Measurements from ENCODE around the gene STK24.

Gene STK24

GRCh38 chr13:98482476-98483444, 94.1 kb downstream of the STK24 start:
- H3K27ac ChIP-seq = peak overlapping the region; percentile 97
- in situ Hi-C loops (cut with HindIII; ENCODE audit: low pct_ligation_motif_present, low sequenced_read_pairs) = no loop called here
- no peaks in the 10 kb centered on the region for H3K27me3 ChIP-seq (replicated peaks)
- no peaks in the 10 kb centered on the region for H3K36me3 ChIP-seq (replicated peaks)
- no peak overlapping the region for H3K4me3 ChIP-seq (ENCODE audit: low read depth, low read length)
- DNase-seq = peak; percentile 85
- peak; percentile 47 for TF ChIP-seq CTCF (IDR thresholded peaks at IDR 0.05; ENCODE audit: low read depth, low read length, missing control alignments)

- Histone ChIP-seq H3K4me3 (ENCODE audit: low read depth, low read length) (no peak overlapping the region), H3K27ac (peak overlapping the region; percentile 60), H3K27me3 (replicated peaks) (no peaks in the 10 kb centered on the region), H3K36me3 (replicated peaks) (no peaks in the 10 kb centered on the region)
- peak; percentile 54 for DNase-seq
- in situ Hi-C loops (cut with HindIII; ENCODE audit: low pct_ligation_motif_present, low sequenced_read_pairs) = no loop called here
- no peak for TF ChIP-seq CTCF (IDR thresholded peaks at IDR 0.05; ENCODE audit: low read depth, low read length, missing control alignments)
Measured at GRCh38 chr13:98480915-98481877, 95.7 kb downstream of the STK24 start.

GRCh38 chr13:98479496-98480003, 97.4 kb downstream of the STK24 start:
- no peak overlapping the region for H3K4me3 ChIP-seq (ENCODE audit: low read depth, low read length)
- DNase-seq = no peak
- in situ Hi-C loops (cut with HindIII; ENCODE audit: low pct_ligation_motif_present, low sequenced_read_pairs) = no loop called here
- TF ChIP-seq CTCF (IDR thresholded peaks at IDR 0.05; ENCODE audit: low read depth, low read length, missing control alignments) = no peak
- peak overlapping the region; percentile 5 for H3K27ac ChIP-seq
- no peaks in the 10 kb centered on the region for H3K27me3 ChIP-seq (replicated peaks)
- peaks cover 4% of the 10 kb centered on the region for H3K36me3 ChIP-seq (replicated peaks)

GRCh38 chr13:98478189-98479129, 98.4 kb downstream of the STK24 start:
- in situ Hi-C loops (cut with HindIII; ENCODE audit: low pct_ligation_motif_present, low sequenced_read_pairs) = no loop called here
- DNase-seq = peak; percentile 66
- no peak overlapping the region for H3K4me3 ChIP-seq (ENCODE audit: low read depth, low read length)
- TF ChIP-seq CTCF (IDR thresholded peaks at IDR 0.05; ENCODE audit: low read depth, low read length, missing control alignments) = no peak
- peak overlapping the region; percentile 93 for H3K27ac ChIP-seq
- H3K36me3 ChIP-seq (replicated peaks) = peaks cover 15% of the 10 kb centered on the region
- no peaks in the 10 kb centered on the region for H3K27me3 ChIP-seq (replicated peaks)

- peak; percentile 95 for DNase-seq
- Histone ChIP-seq H3K27me3 (replicated peaks) (no peaks in the 10 kb centered on the region), H3K36me3 (replicated peaks) (peaks cover 27% of the 10 kb centered on the region), H3K4me3 (ENCODE audit: low read depth, low read length) (no peak overlapping the region), H3K27ac (peak overlapping the region; percentile 93)
- TF ChIP-seq CTCF (IDR thresholded peaks at IDR 0.05; ENCODE audit: low read depth, low read length, missing control alignments) = no peak
- in situ Hi-C loops (cut with HindIII; ENCODE audit: low pct_ligation_motif_present, low sequenced_read_pairs) = no loop called here
Measured at GRCh38 chr13:98476538-98476966, 100.4 kb downstream of the STK24 start.
